GM18519 (cell line): ENCODE measurements around the gene KIF24.
"Not testable (repeated sequence)": the region's sequence is repeated elsewhere in the genome, so short reads cannot be mapped to it uniquely, and the experiment has no call there.

Source experiments
- ATAC-seq: cut with Tn5 transposase; IDR thresholded peaks from one replicate; pipeline ENCODE4 v1.9.1; 2021; ENCODE audit warnings: mild to moderate bottlenecking, moderate library complexity; ENCODE audit not compliant: unreplicated experiment, low FRiP score

Gene KIF24, protein sequence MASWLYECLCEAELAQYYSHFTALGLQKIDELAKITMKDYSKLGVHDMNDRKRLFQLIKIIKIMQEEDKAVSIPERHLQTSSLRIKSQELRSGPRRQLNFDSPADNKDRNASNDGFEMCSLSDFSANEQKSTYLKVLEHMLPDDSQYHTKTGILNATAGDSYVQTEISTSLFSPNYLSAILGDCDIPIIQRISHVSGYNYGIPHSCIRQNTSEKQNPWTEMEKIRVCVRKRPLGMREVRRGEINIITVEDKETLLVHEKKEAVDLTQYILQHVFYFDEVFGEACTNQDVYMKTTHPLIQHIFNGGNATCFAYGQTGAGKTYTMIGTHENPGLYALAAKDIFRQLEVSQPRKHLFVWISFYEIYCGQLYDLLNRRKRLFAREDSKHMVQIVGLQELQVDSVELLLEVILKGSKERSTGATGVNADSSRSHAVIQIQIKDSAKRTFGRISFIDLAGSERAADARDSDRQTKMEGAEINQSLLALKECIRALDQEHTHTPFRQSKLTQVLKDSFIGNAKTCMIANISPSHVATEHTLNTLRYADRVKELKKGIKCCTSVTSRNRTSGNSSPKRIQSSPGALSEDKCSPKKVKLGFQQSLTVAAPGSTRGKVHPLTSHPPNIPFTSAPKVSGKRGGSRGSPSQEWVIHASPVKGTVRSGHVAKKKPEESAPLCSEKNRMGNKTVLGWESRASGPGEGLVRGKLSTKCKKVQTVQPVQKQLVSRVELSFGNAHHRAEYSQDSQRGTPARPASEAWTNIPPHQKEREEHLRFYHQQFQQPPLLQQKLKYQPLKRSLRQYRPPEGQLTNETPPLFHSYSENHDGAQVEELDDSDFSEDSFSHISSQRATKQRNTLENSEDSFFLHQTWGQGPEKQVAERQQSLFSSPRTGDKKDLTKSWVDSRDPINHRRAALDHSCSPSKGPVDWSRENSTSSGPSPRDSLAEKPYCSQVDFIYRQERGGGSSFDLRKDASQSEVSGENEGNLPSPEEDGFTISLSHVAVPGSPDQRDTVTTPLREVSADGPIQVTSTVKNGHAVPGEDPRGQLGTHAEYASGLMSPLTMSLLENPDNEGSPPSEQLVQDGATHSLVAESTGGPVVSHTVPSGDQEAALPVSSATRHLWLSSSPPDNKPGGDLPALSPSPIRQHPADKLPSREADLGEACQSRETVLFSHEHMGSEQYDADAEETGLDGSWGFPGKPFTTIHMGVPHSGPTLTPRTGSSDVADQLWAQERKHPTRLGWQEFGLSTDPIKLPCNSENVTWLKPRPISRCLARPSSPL (N-terminal part only)

DNA sequence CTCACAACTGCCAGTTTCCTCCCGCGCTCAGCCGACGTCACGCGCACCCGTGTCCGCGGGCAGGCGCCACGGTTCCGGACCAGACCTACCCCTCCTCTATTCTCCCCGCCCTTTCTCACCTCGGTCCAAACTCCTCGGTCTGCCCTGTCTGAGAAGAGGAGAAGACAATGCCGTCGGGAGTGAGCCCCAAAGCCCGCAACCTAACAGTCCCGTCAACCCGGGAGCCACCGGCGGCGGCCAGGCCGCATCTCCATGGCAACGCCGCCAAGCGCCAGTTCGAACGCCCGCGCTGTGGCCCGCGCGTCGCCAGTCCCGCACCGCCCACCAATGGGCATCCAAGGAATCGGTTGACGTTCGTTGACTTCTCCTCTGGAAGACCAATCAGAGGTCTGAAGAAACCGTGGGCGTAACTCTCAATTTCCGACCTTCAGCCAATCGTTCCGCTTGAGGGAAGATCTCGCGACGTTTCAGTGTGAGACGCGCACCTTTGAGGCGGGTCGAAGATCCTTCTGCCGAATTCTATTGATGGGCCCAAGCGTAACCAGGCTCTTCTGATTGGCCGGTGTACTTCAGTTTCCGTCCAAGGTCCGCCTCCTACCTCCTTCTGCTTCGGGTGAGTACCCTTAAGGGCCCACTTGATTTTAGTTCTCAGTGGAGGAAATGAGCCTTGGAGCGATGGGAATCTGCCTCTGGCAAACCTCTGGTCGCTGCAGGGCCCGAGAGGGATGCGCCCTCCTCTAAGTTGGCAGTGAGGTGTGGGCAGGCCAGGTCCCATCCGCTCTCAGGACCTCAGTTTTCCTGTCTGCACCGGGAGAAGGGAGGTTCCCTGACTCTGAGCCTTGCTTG lies at the start of gene KIF24, which contains the start of gene NUDT2:
Gene KIF24, minus strand, starts transcription at position 282 of the 846 bp plus-strand sequence. CDS start 17,922 bp downstream, outside the sequence.
Gene NUDT2, plus strand, starts transcription at position 583 of the 846 bp plus-strand sequence. CDS start 9,471 bp downstream, outside the sequence.
- ATAC-seq: peak; percentile 86

DNA sequence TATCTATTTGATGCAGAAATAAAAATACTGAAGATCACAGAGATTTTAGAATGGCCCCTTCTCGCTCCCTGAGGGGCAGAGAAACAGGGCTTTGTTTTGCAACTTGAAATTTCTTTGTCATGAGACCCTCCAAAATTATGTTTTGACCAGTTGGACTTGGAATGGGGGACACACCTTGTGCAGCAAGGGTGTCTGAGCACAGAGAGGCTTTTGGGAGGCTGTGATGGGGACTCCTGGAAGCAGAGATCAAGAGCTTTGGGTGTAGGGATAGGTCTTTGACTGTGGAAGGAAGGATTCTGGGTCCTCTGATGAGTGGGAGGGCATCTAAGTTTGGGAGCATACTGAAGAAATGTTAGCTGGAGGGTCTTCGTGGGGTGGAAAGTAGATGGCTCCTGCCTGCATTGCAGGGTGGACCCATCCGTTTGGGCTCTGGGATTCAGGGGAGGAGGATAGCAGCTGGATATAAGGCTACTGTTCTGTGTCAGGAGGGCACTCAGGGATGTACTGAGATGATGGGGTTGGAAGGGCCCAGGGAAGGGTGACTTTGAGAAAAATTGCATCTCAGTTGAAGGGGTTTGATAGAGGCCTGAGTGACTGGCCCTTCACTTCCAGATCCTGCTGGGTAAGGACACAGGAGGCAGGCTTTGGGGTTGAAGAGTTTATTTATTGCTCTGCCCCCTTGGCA lies 49.5 kb upstream of the KIF24 start:
- no peak for ATAC-seq

DNA sequence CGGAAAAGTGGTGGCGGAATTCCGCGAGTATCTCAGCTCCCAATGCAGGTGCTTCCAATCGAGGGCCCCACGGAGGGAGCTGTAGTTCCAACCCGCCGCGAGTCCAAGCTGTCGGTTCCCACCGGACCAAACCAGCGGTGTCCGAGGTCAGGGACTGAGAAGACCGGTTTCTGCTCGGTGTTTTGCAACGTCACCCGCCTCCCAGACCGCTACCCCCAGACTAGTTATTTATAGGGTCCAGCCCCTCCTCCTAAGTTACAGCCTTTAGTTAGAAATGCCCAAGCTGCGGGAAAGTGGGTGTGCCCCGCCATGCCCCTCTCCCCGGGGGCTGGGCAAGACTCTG lies 48.3 kb upstream of the KIF24 start:
- no peak for ATAC-seq

DNA sequence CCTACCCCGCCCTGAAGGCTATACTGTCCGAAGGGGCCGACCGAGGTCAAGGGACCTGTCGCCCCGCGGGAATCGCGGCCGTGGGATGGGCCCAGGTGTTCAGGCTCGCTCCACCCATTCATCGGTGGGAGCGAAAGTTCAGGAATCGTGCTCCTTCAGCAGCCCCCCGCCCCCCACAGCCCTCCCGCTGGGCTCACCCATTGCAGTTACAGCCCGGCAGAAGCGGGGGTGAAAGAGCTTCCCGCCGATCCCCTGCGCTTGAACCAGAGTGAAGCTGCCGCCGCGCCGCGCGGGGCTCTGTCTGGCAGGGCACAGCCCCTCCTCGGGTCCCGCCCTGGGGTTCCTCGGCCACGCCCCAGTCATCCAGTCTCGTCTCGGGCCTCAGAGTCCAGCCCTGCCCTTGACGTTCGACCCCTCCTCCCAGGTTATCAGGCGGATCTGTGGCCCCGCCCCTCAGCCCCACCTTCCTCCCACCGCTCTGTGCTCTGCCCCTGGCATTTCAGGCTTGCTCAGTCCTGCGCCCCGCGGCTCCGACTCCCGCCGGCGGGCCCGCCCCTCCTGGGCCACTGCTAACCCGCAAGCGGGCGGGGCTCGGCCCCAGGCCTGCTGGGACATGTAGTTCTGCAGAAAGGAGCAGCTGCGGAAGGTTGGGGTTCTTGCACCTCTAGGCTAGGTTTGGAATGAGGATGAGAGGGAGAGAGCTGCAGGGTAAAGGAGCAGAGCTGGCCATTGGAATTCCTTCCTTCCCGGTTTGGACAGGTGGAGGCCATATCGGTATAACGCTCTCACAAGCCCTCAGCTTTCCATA lies 47.7 kb upstream of the KIF24 start, which contains the start of gene MYORG:
Gene MYORG, minus strand, starts transcription at position 303 of the 808 bp plus-strand sequence. CDS start 3,955 bp downstream, outside the sequence.
- peak; percentile 72 for ATAC-seq

DNA sequence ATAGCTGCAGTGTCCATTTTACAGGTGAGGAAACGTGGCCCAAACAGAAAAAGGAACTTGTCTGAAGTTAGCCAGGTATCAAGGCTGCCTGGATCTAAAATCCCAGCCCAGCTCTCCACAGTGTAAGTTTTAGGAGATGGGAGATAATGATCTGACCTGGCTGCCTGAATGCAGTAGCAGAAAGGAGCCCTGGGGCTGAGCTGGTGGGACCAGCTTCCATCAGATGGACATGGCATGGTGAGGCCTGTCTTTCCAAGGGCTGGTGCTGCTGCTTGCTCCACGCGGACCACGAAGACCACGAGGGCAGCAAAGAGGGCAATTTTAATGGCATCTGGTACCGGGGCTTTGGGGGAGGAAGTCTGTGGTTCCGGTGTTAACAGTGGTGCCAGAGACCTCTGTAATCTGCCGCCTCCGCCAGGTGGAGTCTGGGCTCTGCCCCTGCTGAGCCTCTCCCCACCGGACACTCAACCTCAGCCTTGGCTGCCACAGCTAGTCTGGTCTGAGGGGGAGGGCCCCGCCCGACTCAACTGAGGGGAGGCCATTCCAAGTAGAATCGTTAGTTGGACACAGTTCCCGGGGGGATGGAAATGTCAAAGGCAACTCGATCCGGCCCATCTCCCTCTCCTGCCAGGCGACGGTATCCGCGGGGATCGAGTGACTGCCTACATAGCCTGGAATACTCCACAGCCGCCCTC lies 47.0 kb upstream of the KIF24 start:
- ATAC-seq: no peak

DNA sequence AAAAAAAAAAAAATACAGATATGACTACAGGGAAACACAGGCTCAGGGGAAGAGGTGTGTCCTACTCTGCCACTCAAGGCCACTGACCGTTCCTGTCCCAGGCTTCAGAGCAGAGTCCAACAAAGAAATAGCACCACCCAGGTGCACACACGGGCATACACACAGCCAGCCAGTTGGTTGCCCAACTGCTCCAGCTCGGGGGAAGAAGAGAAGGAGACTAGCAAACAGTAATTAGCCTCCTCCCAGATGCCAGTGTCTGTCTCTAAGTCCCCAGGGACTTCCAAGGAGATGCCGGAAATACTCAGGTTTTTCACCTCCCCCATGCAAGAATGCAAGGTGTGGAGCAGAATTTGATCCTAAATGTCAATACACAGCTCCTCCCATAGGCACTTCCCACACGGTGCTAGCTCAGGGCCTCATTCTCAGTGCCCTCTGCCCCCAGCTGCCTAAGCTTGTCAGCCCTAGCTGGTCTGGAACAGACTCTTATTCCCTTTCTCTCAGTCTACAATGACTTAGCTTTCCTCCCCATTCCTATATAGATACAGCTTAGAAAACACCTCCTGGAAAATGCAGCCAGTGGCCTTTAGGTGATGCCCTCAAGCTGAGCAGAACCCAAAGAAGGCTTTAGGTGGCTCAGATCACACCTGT lies 46.0 kb upstream of the KIF24 start:
- ATAC-seq: no peak

DNA sequence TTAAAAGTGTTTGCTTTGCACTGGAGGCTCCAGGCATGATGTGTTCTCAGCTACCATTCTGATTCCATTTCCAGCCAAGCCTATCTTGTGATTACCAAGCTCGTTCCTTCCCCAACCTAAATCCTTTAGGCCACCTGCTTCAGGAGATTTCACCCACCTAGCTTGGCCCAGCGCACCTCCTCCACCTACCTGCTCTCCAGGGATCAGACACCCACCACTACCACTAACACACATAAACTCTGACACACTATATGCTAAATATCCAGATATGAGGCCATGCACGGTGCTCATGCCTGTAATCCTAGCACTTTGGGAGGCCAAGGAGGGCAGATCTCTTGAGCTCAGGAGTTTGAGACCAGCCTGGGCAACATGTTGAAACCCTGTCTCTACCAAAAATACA lies 45.3 kb upstream of the KIF24 start:
- no peak for ATAC-seq

DNA sequence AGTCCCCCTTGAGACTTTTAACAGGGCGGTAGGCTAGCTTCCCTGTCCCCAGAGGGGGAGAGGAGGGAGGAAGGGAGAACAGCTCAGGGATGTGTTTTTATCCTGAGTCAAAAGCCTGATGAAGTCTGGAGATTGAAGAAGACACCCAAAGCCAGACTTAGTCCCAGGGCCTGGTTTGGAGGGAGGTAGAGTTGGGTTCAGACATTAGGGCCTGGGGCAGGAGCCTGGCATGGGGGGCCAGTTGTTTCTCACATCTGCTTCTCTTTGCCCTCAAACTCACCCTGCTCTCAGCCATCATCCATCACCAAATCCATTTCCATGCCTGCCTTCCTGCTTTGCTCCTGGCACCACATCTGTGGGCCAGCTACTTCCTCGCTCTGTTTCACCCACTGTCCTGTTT lies 44.7 kb upstream of the KIF24 start:
- ATAC-seq: no peak

DNA sequence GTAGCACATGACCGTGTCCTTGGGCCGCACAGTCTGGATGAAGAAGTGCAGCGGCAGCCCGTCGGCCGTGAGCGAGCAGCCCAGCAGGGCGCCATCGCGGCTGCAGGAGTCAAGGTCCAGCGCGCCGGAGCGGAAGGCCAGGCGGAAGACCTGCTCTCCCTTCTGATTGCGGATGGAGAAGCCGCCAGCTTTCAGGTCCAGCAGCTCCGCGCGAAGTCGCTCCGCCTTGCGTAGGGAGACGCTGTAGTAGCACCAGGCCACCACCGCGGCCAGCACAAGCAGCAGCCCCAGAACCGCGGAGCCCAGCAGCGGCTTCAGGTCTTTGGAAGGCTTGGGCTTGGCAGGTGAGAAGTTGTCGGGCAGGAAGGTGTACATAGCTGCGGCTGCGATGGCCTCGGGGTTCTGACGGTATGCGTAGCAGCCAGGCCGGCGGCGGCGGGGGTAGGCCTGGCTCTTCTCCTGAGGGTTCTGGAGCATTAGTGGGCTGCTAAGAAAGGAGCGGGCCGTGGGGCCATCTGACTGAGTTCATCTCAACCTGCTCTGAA lies 43.5 kb upstream of the KIF24 start:
- no peak for ATAC-seq

DNA sequence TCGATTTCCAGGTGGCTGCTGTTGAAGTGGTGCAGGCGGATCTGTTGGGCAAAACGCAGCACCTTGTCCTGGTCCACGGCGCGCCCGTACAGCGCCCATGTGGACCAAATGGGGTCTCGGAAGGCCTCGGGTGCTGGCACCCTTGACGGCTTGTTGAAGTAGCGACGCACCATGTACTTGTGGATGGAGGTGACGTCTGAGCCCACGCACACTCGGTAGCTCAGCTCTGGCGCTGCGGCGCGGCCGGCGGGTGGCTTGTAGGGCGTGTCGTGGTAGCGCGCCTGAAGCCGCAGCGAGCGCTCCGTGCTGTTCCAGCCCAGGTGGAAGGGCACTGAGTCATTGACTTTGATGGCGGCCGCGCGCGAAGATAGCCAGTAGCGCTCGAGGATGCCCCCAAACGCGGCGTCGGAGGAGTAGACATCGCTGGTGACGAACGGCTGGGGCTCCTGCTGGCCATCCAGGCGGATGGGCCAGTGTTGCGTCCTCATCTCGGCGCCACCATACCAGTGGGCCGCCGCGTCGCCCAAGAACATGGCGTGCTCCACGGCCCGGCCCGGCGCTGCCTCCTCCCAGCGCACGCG lies 42.9 kb upstream of the KIF24 start:
- no peak for ATAC-seq

DNA sequence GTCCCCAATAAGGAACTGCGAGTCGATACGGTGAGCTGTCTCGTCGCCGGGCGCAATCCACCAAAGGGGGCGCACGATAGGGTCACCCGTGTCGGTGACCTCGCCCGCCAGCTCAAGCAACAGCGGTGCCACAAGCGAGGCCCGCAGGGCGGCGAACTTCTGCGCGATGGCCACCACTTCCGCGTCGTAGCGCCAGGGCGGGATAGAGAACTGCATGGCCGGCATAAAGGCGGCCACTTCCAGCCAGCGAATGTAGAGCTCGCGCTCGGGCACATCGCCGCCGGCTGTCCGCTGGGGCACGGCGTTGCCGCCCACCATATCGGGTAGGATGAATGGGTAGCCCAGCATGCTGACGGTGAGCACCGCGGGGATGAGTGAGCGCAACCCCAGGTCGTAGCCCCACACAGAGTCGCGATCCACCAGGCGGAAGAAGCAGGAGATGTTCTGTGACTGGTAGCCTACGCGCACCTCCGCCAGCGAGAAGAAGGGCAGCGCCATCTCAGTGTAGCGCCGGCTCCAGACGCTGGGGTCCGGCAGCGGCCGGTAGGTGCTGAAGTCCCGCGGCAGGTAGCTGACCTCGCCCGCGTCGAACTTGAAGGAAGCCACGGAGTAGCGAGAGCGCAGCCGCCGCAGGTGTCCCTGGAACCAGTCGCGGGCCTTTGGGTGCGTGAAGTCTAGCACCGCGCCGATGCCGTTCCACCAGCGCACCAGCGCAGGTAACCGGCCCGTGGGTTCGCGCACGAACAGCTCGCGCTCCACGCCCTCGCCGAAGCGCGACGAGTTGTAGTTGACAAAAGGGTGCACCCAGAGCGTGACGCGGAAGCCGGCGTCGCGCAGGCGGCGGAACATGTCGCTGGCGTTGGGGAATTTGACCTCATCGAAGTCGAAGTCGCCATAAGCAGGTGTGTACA lies 42.2 kb upstream of the KIF24 start:
- no peak for ATAC-seq

DNA sequence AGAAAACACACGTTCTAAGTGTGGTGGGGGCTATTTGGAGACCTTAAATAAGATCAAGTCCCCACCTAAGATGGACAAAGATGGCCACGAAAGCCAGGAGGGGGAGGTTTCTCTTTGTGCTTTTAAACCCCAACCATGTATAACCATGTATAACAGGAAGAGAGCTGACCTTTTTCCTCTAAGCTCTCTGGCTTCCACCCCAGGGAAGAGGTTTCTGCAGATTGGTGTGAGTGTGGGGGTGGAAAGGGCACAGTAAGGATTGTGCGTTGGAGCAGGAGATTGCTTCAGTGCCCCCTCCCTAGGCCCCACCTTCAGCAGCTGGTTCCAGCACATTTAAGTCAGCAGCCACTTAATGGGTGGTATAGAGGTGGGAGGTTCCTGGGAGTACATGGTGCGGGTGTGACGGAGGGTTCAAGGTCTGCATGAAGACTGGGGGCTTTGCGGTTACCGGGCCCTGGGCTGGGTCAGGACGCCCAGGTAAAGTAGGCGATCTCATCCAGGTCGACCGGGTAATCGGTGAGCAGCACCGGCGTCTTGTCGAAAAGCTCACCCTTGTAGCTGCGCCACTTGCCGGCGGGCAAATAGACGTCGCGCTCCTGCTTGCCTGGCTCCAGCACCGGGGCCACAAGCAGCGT lies 41.4 kb upstream of the KIF24 start:
- no peak for ATAC-seq

DNA sequence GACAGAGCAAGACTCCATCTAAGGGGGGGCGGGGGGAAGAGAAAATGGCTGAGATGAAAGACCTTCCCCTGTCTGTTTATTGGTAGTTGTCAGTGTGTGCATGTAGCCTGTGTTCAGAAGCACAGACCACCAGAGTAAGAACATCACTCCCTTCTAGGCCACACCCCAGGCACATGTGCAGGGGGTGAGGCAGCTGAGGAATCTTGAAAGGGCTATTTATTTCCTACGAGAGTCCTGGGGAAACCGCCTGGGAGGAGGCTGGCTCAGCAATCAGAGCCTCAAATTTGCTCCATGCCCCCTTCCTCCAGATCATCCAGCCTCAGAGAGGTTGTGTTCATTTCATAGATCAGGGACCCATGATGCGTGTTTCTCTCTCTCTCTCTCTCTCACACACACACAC lies 40.6 kb upstream of the KIF24 start:
- no peak for ATAC-seq

DNA sequence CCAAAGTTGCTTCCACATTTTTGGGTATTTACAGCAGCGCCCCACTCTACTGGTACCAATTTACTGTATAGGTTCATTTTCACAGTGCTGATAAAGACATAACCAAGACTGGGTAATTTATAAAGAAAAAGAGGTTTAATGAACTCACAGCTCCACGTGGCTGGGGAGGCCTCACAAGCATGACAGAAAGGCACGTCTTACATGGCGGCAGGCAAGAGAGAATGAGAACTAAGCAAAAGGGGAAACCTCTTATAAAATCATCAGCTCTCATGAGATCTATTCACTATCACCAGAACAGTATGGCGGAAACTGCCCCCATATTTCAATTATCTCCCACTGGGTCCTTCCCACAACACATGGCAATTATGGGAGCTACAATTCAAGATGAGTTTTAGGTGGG lies 39.7 kb upstream of the KIF24 start:
- not testable (repeated sequence) for ATAC-seq
